ENCODE results near the gene GPR153.
"Not testable (repeated sequence)": the region's sequence is repeated elsewhere in the genome, so short reads cannot be mapped to it uniquely, and the experiment has no call there.

Gene GPR153
- 0.63 to 2.3 (median 1.3) reads per million in 9 experiments for total RNA-seq

- Mint-ChIP-seq H3K36me3 (ENCODE audit: insufficient read depth) (peaks cover 10% of the 10 kb centered on the region), H3K27ac (no peak within 1 kb of the TSS), H3K4me1 (ENCODE audit: low read depth in 2 of 2) (peaks cover 0 to 5% of the 10 kb centered on the region in 2 donors), H3K27me3 (peaks cover 0 to 20% of the 10 kb centered on the region in 2 donors), H3K4me3 (peak within 1 kb of the TSS; percentile 68 to 72), H3K9me3 (no peaks in the 10 kb centered on the region)
- peak in 1 of 3 experiments; percentile 25 for DNase-seq
- peak; percentile 55 for ATAC-seq (replicated peaks)
These were observed at the start of gene GPR153 for GRCh38 chr1:6260961-6261614. TSS of gene GPR153 (minus strand) at chr1:6261098. CDS start at chr1:6254905, 6,193 bp downstream.

GRCh38 chr1:6310116-6310848 is 49.4 kb upstream of the GPR153 start:
- Mint-ChIP-seq H3K27me3 (no peaks in the 10 kb centered on the region), H3K27ac (no peak overlapping the region), H3K9me3 (no peaks in the 10 kb centered on the region), H3K4me3 (no peak overlapping the region), H3K36me3 (ENCODE audit: insufficient read depth) (no peaks in the 10 kb centered on the region), H3K4me1 (ENCODE audit: low read depth in 2 of 2) (no peaks in the 10 kb centered on the region)
- DNase-seq (no peak), ATAC-seq (replicated peaks) (no peak)

GRCh38 chr1:6309564-6309963 is 48.7 kb upstream of the GPR153 start:
- Mint-ChIP-seq H3K9me3 (no peaks in the 10 kb centered on the region), H3K4me1 (ENCODE audit: low read depth in 2 of 2) (no peaks in the 10 kb centered on the region), H3K4me3 (no peak overlapping the region), H3K27ac (no peak overlapping the region), H3K36me3 (ENCODE audit: insufficient read depth) (no peaks in the 10 kb centered on the region), H3K27me3 (no peaks in the 10 kb centered on the region)
- DNase-seq = no peak
- ATAC-seq (replicated peaks) = no peak

- no peak overlapping the region for H3K4me3 Mint-ChIP-seq
- H3K4me1 Mint-ChIP-seq (ENCODE audit: low read depth in 2 of 2) = no peaks in the 10 kb centered on the region
- H3K27ac Mint-ChIP-seq = peak overlapping the region in 1 of 2 donors; percentile 81
- no peaks in the 10 kb centered on the region for H3K27me3 Mint-ChIP-seq
- H3K36me3 Mint-ChIP-seq (ENCODE audit: insufficient read depth) = no peaks in the 10 kb centered on the region
- no peak for ATAC-seq (replicated peaks)
- H3K9me3 Mint-ChIP-seq = no peaks in the 10 kb centered on the region
- no peak for DNase-seq
These were observed 47.6 kb upstream of the GPR153 start for GRCh38 chr1:6308449-6308848.

GRCh38 chr1:6307682-6308081 is 46.8 kb upstream of the GPR153 start:
- H3K4me1 Mint-ChIP-seq (ENCODE audit: low read depth in 2 of 2); H3K27me3 Mint-ChIP-seq; H3K36me3 Mint-ChIP-seq (ENCODE audit: insufficient read depth); DNase-seq; H3K9me3 Mint-ChIP-seq; H3K4me3 Mint-ChIP-seq; ATAC-seq (replicated peaks): not testable (repeated sequence)
- H3K27ac Mint-ChIP-seq = peak overlapping the region in 1 of 2 donors; percentile 81

- Mint-ChIP-seq H3K4me3 (no peak overlapping the region), H3K9me3 (no peaks in the 10 kb centered on the region), H3K36me3 (ENCODE audit: insufficient read depth) (no peaks in the 10 kb centered on the region), H3K4me1 (ENCODE audit: low read depth in 2 of 2) (no peaks in the 10 kb centered on the region), H3K27me3 (no peaks in the 10 kb centered on the region), H3K27ac (peak overlapping the region in 1 of 2 donors; percentile 81)
- DNase-seq (no peak), ATAC-seq (replicated peaks) (no peak)
These were observed 46.2 kb upstream of the GPR153 start for GRCh38 chr1:6307099-6307498.

GRCh38 chr1:6303397-6304012 is 42.6 kb upstream of the GPR153 start:
- no peaks in the 10 kb centered on the region for H3K9me3 Mint-ChIP-seq
- DNase-seq = no peak
- H3K36me3 Mint-ChIP-seq (ENCODE audit: insufficient read depth) = no peaks in the 10 kb centered on the region
- no peak overlapping the region for H3K4me3 Mint-ChIP-seq
- no peak for ATAC-seq (replicated peaks)
- H3K27me3 Mint-ChIP-seq = no peaks in the 10 kb centered on the region
- H3K27ac Mint-ChIP-seq = no peak overlapping the region
- H3K4me1 Mint-ChIP-seq (ENCODE audit: low read depth in 2 of 2) = peaks cover 1 to 4% of the 10 kb centered on the region in 2 donors

- no peak for DNase-seq
- H3K27me3 Mint-ChIP-seq = no peaks in the 10 kb centered on the region
- no peak overlapping the region for H3K27ac Mint-ChIP-seq
- H3K4me3 Mint-ChIP-seq = no peak overlapping the region
- peaks cover 1 to 5% of the 10 kb centered on the region in 2 donors for H3K4me1 Mint-ChIP-seq (ENCODE audit: low read depth in 2 of 2)
- H3K9me3 Mint-ChIP-seq = no peaks in the 10 kb centered on the region
- no peaks in the 10 kb centered on the region for H3K36me3 Mint-ChIP-seq (ENCODE audit: insufficient read depth)
- ATAC-seq (replicated peaks) = no peak
These were observed 41.7 kb upstream of the GPR153 start for GRCh38 chr1:6302568-6302967.

GRCh38 chr1:6301526-6301925 is 40.6 kb upstream of the GPR153 start:
- Mint-ChIP-seq H3K4me1 (ENCODE audit: low read depth in 2 of 2) (peaks cover 1 to 8% of the 10 kb centered on the region in 2 donors), H3K27me3 (no peaks in the 10 kb centered on the region)

GRCh38 chr1:6300342-6301048 is 39.6 kb upstream of the GPR153 start:
- Mint-ChIP-seq H3K9me3 (no peaks in the 10 kb centered on the region), H3K4me1 (ENCODE audit: low read depth in 2 of 2) (peaks cover 2 to 9% of the 10 kb centered on the region in 2 donors), H3K4me3 (no peak overlapping the region), H3K27me3 (no peaks in the 10 kb centered on the region), H3K27ac (no peak overlapping the region), H3K36me3 (ENCODE audit: insufficient read depth) (no peaks in the 10 kb centered on the region)
- DNase-seq (no peak), ATAC-seq (replicated peaks) (no peak)

More at GRCh38 chr1:6301526-6301925, 40.6 kb upstream of the GPR153 start:
- Mint-ChIP-seq H3K4me3 (no peak overlapping the region), H3K36me3 (ENCODE audit: insufficient read depth) (no peaks in the 10 kb centered on the region), H3K27ac (no peak overlapping the region), H3K9me3 (no peaks in the 10 kb centered on the region)
- ATAC-seq (replicated peaks) (no peak), DNase-seq (no peak)

- H3K4me1 Mint-ChIP-seq (ENCODE audit: low read depth in 2 of 2) = peaks cover 10 to 18% of the 10 kb centered on the region in 2 donors
- H3K27ac Mint-ChIP-seq = no peak overlapping the region
- H3K36me3 Mint-ChIP-seq (ENCODE audit: insufficient read depth) = peaks cover 3% of the 10 kb centered on the region
- H3K9me3 Mint-ChIP-seq = no peaks in the 10 kb centered on the region
- no peak overlapping the region for H3K4me3 Mint-ChIP-seq
- DNase-seq (no peak), ATAC-seq (replicated peaks) (no peak)
- no peaks in the 10 kb centered on the region for H3K27me3 Mint-ChIP-seq
These were observed 38.8 kb upstream of the GPR153 start for GRCh38 chr1:6299557-6300165.

GRCh38 chr1:6298940-6299465 is 38.1 kb upstream of the GPR153 start:
- Mint-ChIP-seq H3K27ac (peak overlapping the region; percentile 41 to 64), H3K27me3 (no peaks in the 10 kb centered on the region), H3K9me3 (no peaks in the 10 kb centered on the region), H3K4me3 (no peak overlapping the region), H3K4me1 (ENCODE audit: low read depth in 2 of 2) (peaks cover 16 to 24% of the 10 kb centered on the region in 2 donors), H3K36me3 (ENCODE audit: insufficient read depth) (peaks cover 3% of the 10 kb centered on the region)
- ATAC-seq (replicated peaks) (no peak), DNase-seq (no peak)

GRCh38 chr1:6298530-6298929 is 37.6 kb upstream of the GPR153 start:
- Mint-ChIP-seq H3K27me3 (no peaks in the 10 kb centered on the region), H3K4me3 (no peak overlapping the region), H3K36me3 (ENCODE audit: insufficient read depth) (peaks cover 3% of the 10 kb centered on the region), H3K4me1 (ENCODE audit: low read depth in 2 of 2) (peaks cover 17 to 26% of the 10 kb centered on the region in 2 donors), H3K27ac (peak overlapping the region; percentile 41 to 64), H3K9me3 (no peaks in the 10 kb centered on the region)
- no peak for DNase-seq
- ATAC-seq (replicated peaks) = no peak

All from effector memory CD8-positive, alpha-beta T cell (primary cell).